ENCODE data around the gene PRKCE. TPM values are rescaled to one million over a fixed set of nuclear protein-coding genes. Genes with fewer than 3 reads are reported as not detected.

Gene PRKCE
- polyA plus RNA-seq, 3 donors, result 1.3 to 7.7 (median 2.3) TPM

GRCh38 chr2:45839508-45840251 is 188.2 kb downstream of the PRKCE start:
- Histone ChIP-seq H3K36me3 (replicated peaks in 1 of 2; ENCODE audit: control insufficient read depth in 1 of 2, insufficient read depth in 2 of 2, low read length in 2 of 2) (no peaks in the 10 kb centered on the region), H3K27me3 (ENCODE audit: control insufficient read depth in 2 of 2, insufficient read depth in 2 of 2, low read length in 2 of 2) (no peaks in the 10 kb centered on the region), H2AFZ (ENCODE audit: insufficient read depth, low read depth, low read length, poor library complexity, severe bottlenecking) (no peak overlapping the region), H3K4me1 (ENCODE audit: control insufficient read depth in 1 of 2, insufficient read depth in 2 of 2, low read length in 2 of 2) (peaks cover 55 to 58% of the 10 kb centered on the region in 2 donors), H3K79me2 (ENCODE audit: insufficient read depth, low read length) (peaks cover 20% of the 10 kb centered on the region), H3K27ac (ENCODE audit: low read depth in 1 of 2, low read length in 2 of 2) (no peak overlapping the region), H3K4me3 (replicated peaks in 1 of 3; ENCODE audit: low read depth in 2 of 3, low read length in 3 of 3) (no peak overlapping the region), H3K9me3 (replicated peaks in 1 of 2; ENCODE audit: control insufficient read depth in 1 of 2, insufficient read depth in 1 of 2, low read length in 2 of 2) (no peaks in the 10 kb centered on the region), H3K9ac (ENCODE audit: insufficient read depth, low read length, poor library complexity, severe bottlenecking) (no peak overlapping the region), H3K4me2 (replicated peaks; ENCODE audit: extremely low read depth, low read length, poor library complexity, severe bottlenecking) (no peak overlapping the region), H4K20me1 (ENCODE audit: insufficient read depth, low read length) (no peaks in the 10 kb centered on the region)
- peaks cover 77% of the 10 kb centered on the region for H3K4me1 Mint-ChIP-seq
- no peak for TF ChIP-seq CTCF (IDR thresholded peaks at IDR 0.05)
- no peaks in the 10 kb centered on the region for H3K9me3 Mint-ChIP-seq
- peaks cover 0 to 2% of the 10 kb centered on the region in 2 donors for H3K36me3 Mint-ChIP-seq
- 79% methylated on average over 6 of the region's 14 CpGs for WGBS (ENCODE audit: insufficient coverage)
- no peak overlapping the region for H3K27ac Mint-ChIP-seq
- peaks cover 0 to 3% (median 1%) of the 10 kb centered on the region in 3 donors for H3K27me3 Mint-ChIP-seq (ENCODE audit: low read depth in 3 of 3)
- no peak for DNase-seq
- intact Hi-C loops (cut with micrococcal nuclease), result no loop called here
- no peak overlapping the region for H3K4me3 Mint-ChIP-seq

GRCh38 chr2:45840481-45840880 is 189.0 kb downstream of the PRKCE start:
- peaks cover 0 to 2% of the 10 kb centered on the region in 2 donors for H3K36me3 Mint-ChIP-seq
- no peak overlapping the region for H3K9ac ChIP-seq (ENCODE audit: insufficient read depth, low read length, poor library complexity, severe bottlenecking)
- no peaks in the 10 kb centered on the region for H3K27me3 ChIP-seq (ENCODE audit: control insufficient read depth in 2 of 2, insufficient read depth in 2 of 2, low read length in 2 of 2)
- no peak for TF ChIP-seq CTCF (IDR thresholded peaks at IDR 0.05)
- peaks cover 20% of the 10 kb centered on the region for H3K79me2 ChIP-seq (ENCODE audit: insufficient read depth, low read length)
- H3K4me2 ChIP-seq (replicated peaks; ENCODE audit: extremely low read depth, low read length, poor library complexity, severe bottlenecking), result no peak overlapping the region
- peaks cover 80% of the 10 kb centered on the region for H3K4me1 Mint-ChIP-seq
- DNase-seq, result no peak
- H2AFZ ChIP-seq (ENCODE audit: insufficient read depth, low read depth, low read length, poor library complexity, severe bottlenecking), result no peak overlapping the region
- no peak overlapping the region for H3K27ac Mint-ChIP-seq
- H3K9me3 ChIP-seq (replicated peaks in 1 of 2; ENCODE audit: control insufficient read depth in 1 of 2, insufficient read depth in 1 of 2, low read length in 2 of 2), result no peaks in the 10 kb centered on the region
- no peak overlapping the region for H3K27ac ChIP-seq (ENCODE audit: low read depth in 1 of 2, low read length in 2 of 2)
- H3K27me3 Mint-ChIP-seq (ENCODE audit: low read depth in 3 of 3), result peaks cover 0 to 3% (median 1%) of the 10 kb centered on the region in 3 donors
- 90% methylated on average over 3 of the region's 9 CpGs for WGBS (ENCODE audit: insufficient coverage)
- no peak overlapping the region for H3K4me3 ChIP-seq (replicated peaks in 1 of 3; ENCODE audit: low read depth in 2 of 3, low read length in 3 of 3)
- peaks cover 0 to 1% of the 10 kb centered on the region in 2 donors for H3K36me3 ChIP-seq (replicated peaks in 1 of 2; ENCODE audit: control insufficient read depth in 1 of 2, insufficient read depth in 2 of 2, low read length in 2 of 2)
- peaks cover 55 to 61% of the 10 kb centered on the region in 2 donors for H3K4me1 ChIP-seq (ENCODE audit: control insufficient read depth in 1 of 2, insufficient read depth in 2 of 2, low read length in 2 of 2)
- intact Hi-C loops (cut with micrococcal nuclease), result no loop called here
- no peaks in the 10 kb centered on the region for H4K20me1 ChIP-seq (ENCODE audit: insufficient read depth, low read length)
- H3K9me3 Mint-ChIP-seq, result no peaks in the 10 kb centered on the region
- no peak overlapping the region for H3K4me3 Mint-ChIP-seq
